Measurements from ENCODE around the gene DYRK1B.

DYRK1B gene

DNA sequence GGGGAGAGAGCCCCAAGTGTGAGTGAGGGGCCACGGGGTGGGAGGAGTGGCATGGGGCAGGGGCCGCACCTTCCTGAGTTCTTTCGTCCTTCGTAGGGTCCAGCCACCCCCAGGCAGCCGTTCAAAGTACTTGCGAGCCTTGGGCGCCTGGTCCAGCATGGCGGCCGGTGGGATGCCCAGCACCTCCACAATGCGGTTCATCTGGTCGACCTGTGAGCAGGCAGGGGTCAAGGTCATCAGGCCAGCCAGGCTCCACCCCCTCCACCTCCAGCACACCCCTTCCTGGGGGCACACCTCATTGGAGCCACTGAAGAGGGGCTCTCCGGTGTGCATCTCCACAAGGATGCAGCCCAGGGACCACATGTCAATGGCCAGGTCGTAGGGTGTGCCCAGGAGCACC is 6.7 kb downstream of the DYRK1B start:
- TF ChIP-seq, protein P1, sequence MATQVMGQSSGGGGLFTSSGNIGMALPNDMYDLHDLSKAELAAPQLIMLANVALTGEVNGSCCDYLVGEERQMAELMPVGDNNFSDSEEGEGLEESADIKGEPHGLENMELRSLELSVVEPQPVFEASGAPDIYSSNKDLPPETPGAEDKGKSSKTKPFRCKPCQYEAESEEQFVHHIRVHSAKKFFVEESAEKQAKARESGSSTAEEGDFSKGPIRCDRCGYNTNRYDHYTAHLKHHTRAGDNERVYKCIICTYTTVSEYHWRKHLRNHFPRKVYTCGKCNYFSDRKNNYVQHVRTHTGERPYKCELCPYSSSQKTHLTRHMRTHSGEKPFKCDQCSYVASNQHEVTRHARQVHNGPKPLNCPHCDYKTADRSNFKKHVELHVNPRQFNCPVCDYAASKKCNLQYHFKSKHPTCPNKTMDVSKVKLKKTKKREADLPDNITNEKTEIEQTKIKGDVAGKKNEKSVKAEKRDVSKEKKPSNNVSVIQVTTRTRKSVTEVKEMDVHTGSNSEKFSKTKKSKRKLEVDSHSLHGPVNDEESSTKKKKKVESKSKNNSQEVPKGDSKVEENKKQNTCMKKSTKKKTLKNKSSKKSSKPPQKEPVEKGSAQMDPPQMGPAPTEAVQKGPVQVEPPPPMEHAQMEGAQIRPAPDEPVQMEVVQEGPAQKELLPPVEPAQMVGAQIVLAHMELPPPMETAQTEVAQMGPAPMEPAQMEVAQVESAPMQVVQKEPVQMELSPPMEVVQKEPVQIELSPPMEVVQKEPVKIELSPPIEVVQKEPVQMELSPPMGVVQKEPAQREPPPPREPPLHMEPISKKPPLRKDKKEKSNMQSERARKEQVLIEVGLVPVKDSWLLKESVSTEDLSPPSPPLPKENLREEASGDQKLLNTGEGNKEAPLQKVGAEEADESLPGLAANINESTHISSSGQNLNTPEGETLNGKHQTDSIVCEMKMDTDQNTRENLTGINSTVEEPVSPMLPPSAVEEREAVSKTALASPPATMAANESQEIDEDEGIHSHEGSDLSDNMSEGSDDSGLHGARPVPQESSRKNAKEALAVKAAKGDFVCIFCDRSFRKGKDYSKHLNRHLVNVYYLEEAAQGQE (IDR thresholded peaks at IDR 0.05; ENCODE audit: insufficient read depth in 1 of 2, low read depth in 2 of 2, low read length in 2 of 2): no peak
- TF ChIP-seq POLR2AphosphoS5 (IDR thresholded peaks at IDR 0.05; ENCODE audit: low read depth, low read length): no peak
- no peak for TF ChIP-seq TAF1 (IDR thresholded peaks at IDR 0.05; ENCODE audit: borderline replicate concordance, insufficient read depth, low read length)
- no peak for TF ChIP-seq SIN3A (IDR thresholded peaks at IDR 0.05; ENCODE audit: borderline replicate concordance, insufficient read depth, low read length)
- TF ChIP-seq FOXP2 (optimal IDR thresholded peaks at IDR 0.05; ENCODE audit: borderline replicate concordance, extremely low read depth, extremely low read length, insufficient read depth): no peak

DNA sequence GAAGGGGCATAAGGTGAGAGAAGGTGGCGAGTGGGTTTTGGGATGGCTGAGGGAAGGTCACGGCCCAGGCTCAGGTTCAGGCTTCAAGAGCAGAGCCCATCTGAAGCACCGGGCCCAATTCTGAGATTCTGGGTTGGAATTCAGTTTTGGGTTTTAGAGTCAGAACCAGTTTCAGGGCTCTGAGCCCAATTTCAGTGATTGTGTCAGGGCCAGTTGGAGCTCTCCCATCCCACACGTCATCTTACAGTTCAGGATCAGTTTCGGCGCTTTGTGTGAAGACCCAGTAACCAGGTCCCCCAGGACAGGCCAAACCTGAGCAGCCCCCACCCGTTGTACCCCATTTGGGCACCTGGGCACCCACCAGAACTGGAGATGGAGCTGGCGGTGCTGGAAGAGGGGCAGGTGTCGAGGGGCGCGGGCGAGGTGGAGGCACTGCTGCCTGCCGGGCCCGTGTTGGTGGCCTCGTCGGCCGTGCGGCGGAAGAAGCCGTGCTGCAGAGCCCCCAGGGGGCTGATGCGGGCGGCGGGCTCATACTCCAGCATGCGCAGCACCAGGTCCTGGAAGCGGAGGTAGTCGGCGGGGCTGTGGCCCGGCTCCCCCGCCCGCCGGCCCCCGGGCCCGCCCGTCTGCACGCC is 7.5 kb downstream of the DYRK1B start:
- TF ChIP-seq, protein P1 (IDR thresholded peaks at IDR 0.05; ENCODE audit: insufficient read depth in 1 of 2, low read depth in 2 of 2, low read length in 2 of 2): no peak
- TF ChIP-seq FOXP2 (optimal IDR thresholded peaks at IDR 0.05; ENCODE audit: borderline replicate concordance, extremely low read depth, extremely low read length, insufficient read depth) (no peak), POLR2AphosphoS5 (IDR thresholded peaks at IDR 0.05; ENCODE audit: low read depth, low read length) (no peak), SIN3A (IDR thresholded peaks at IDR 0.05; ENCODE audit: borderline replicate concordance, insufficient read depth, low read length) (no peak), TAF1 (IDR thresholded peaks at IDR 0.05; ENCODE audit: borderline replicate concordance, insufficient read depth, low read length) (no peak)

DNA sequence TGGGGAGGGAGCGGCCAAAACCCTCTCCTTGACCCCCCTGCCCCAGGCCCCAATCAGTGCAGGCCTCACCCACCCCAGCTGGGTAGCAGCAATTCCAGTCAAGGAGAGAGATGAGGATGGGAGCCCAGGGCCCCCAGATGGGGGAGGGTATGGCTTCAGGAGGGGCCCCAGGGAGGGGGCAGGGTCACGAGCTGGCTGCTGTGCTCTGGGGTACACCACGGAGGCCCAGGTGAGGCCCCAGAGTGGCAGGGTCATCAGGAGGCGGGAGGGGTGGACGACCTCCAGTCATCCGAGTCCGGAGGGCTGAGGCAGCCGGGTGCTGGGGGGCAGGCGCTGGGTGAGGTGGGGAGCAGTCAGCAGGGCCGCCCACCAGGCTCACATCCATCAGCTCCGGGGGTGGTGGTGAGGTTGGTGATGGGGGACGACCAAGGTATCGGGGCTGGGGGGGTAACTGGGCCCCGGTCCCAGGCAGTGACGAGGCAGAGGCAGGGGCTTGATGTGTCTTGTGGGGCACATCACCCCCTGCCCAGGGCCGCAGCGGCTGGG is 8.4 kb downstream of the DYRK1B start:
- TF ChIP-seq POLR2AphosphoS5 (IDR thresholded peaks at IDR 0.05; ENCODE audit: low read depth, low read length) (no peak), TAF1 (IDR thresholded peaks at IDR 0.05; ENCODE audit: borderline replicate concordance, insufficient read depth, low read length) (no peak), FOXP2 (optimal IDR thresholded peaks at IDR 0.05; ENCODE audit: borderline replicate concordance, extremely low read depth, extremely low read length, insufficient read depth) (no peak), SIN3A (IDR thresholded peaks at IDR 0.05; ENCODE audit: borderline replicate concordance, insufficient read depth, low read length) (no peak)
- TF ChIP-seq, protein P1 (IDR thresholded peaks at IDR 0.05; ENCODE audit: insufficient read depth in 1 of 2, low read depth in 2 of 2, low read length in 2 of 2): no peak

DNA sequence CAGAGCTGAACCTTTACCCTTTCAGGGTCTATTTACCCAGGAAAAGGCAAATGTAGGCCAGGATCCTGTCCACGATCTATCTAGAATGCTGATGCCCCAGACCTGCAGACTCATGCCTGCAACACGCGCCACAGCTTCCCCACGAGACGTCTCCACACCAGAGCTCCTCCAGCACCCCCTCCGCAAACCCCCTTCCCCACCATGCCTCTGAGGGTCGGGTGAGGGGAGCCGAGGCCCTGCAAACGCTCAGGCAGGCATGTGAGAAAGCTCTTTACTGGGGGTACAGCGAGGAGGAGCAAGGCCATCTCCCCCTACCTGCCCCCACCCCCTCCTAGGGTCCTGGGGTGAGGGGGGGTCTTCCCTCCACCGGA is 8.9 kb downstream of the DYRK1B start:
- TF ChIP-seq POLR2AphosphoS5 (IDR thresholded peaks at IDR 0.05; ENCODE audit: low read depth, low read length) (no peak), FOXP2 (optimal IDR thresholded peaks at IDR 0.05; ENCODE audit: borderline replicate concordance, extremely low read depth, extremely low read length, insufficient read depth) (no peak), TAF1 (IDR thresholded peaks at IDR 0.05; ENCODE audit: borderline replicate concordance, insufficient read depth, low read length) (no peak)
- TF ChIP-seq, protein P1 (IDR thresholded peaks at IDR 0.05; ENCODE audit: insufficient read depth in 1 of 2, low read depth in 2 of 2, low read length in 2 of 2): no peak
